GM19328 (cell line): ENCODE measurements around the gene GTF2IRD1.

Experiments
- ATAC-seq: cut with Tn5 transposase; IDR thresholded peaks from one replicate; pipeline ENCODE4 v1.9.1; 2021; ENCODE audit warnings: mild to moderate bottlenecking, moderate library complexity; ENCODE audit not compliant: unreplicated experiment

GTF2IRD1 gene

DNA sequence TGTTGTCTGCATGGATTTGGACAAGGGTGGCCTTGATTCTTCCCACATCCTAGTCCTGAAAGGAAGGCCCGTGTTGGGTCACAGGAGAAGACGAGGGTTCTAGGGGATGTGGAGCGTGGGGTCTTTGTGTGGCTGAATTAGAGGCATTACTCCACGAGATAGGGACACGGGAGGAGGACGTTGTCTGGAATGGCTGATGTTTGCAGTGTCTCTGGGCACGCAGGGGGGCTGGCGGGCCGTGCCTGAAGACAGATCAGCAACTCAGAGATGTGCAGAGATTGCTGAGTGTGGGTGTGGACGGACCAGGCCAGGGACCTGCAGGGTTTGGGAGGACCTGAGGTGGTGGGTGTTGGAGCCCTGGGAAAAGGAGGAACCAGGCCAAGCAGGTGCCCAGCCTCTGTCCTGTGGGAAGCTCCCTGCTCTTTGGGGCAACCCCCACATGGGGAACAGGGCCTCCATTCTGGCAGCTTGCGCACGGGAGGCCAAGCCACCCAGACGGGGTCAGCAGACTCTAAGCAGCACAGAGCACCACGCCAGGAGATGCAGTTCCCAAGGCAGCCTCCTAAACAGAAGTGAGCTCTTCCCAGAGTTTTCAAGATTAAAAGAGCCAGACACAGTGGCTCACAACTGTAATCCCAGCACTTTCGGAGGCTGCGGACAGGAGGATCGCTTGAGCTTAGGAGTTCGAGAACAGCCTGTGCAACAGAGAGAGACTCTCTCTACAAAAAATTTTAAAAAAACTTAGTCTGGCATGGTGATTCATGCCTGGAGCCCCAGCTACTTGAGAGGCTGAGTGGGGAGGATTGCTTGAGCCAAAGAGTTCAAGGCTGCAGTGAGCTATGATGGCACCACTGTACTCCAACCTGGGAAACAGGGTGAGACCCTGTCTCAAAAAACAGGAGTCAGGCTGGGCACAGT, 132.8 kb downstream of the GTF2IRD1 start:
- no peak for ATAC-seq

DNA sequence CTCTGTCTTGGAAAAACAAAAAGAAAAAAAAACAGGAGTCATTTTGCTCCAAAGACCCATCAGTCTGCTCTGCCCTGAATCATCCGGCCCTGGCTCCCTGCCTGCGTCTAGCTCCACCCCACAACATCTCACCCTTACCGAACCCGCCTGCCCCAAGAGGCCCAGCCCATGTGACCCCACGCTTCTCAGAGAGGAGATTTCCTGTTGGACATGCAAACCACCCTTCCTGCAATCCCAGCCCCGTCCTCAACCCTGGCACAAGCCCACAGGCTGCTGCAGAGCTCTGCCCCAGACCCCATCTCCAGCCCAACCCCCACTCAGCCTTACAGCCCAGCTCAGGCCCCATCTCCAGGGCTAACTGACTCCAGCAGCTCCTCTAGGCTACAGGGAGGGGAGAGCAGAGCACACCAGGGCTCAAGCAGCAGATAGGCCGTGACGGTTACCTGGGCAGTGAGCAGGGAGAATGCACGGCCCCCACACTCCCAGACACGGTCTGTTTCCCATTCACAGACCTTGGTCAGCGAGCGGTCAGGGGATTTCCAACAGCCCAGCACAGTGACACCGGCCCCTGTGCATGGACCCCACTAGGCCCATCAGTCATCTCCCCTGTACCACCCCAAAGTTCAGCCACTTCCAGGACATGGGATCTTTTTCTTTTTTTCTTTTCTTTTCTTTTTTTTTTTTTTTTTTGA, 133.9 kb downstream of the GTF2IRD1 start:
- ATAC-seq: no peak

DNA sequence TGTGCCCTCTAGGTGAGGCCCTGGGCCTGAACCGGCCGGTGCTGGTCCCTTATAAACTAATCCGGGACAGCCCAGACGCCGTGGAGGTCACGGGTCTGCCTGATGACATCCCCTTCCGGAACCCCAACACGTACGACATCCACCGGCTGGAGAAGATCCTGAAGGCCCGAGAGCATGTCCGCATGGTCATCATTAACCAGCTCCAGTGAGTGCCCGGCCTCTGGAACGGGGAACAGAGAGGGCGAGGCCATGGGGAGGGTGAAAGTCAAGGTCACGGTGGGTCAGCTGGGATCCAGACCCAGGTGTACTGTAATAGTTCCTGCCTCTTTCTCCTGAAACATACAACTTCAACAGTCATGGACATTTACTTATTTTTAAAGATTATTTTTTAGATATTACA, 137.1 kb downstream of the GTF2IRD1 start:
- ATAC-seq: no peak

DNA sequence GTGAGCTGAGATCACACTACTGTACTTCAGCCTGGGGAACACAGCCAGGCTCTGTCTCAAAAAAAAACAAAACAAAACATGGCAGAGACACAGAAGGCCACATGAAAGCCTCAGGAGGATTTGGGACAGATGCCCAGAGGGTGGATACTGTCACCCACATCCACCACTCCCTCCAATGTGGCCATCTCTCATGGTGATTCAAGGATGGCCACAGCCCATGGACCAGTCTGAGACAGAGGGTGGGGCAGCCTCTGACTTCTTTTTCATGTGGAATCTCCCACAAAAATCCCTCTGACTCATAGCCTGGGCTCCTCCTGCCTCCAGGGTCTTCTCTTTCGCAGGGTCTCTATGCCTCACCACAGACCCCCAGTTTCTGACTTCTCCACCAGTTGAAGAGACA, 144.9 kb downstream of the GTF2IRD1 start:
- no peak for ATAC-seq

DNA sequence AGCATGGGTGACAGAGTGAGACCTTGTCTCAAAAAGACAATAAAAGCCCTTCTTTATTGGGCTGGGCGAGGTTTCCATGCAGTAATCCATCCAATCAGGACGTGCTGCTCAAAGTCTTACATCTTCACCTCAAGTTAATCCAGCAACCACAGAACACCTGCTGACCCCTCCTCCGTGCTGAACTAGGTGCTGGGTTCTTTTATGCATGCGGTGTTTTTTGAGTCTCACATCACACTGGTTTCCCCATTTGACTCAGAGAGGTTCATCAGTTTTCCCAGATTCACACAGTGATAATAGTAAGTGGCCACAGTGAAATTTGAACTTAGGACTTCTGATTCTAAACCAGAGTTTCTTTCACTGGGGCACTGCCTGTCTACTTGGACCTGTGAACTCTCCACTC, 145.5 kb downstream of the GTF2IRD1 start:
- ATAC-seq: no peak

GRCh38 chr7:74604326-74605020, 150.8 kb downstream of the GTF2IRD1 start:
- no peak for ATAC-seq

DNA sequence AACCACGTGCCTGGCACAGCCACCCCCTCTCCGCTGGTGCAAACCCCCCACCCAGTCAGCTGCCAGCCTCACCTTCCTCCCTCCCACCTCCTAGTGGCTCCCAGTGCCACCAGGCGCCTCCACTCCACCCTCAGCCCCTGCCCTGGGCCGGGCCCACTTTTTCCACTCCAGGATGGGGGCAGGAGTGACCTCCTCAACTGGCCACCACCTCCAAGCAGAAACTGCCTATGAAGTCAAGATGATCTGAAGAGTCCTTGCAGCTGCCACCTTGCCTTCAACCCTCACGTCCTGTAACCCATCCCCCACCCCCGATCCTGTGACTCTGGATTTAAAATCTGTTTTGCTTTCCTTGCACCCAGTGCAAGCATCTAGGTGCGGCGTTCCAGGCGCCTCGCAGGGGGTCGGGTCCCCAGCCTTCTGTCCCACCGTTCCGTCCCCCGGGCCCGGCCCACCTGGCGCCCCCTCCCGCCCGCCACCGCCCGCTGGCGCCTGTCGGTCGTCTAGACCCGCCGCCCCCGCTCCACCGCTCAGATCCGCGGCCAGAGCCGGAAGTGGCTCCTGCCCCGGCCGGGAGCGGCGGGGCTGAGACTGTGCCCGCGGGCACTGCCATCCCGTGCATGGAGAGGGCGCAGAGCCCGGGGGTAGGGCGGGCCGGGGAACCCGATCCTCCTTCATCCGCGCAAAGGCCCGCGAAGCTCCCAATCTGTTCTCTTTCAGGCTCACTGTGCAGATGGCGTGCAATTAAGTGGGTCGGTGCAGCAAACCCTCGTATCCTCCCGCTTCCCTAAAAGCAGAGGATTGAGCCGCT, 152.6 kb downstream of the GTF2IRD1 start:
- no peak for ATAC-seq

GRCh38 chr7:74606909-74607510, 153.3 kb downstream of the GTF2IRD1 start:
- ATAC-seq: no peak

DNA sequence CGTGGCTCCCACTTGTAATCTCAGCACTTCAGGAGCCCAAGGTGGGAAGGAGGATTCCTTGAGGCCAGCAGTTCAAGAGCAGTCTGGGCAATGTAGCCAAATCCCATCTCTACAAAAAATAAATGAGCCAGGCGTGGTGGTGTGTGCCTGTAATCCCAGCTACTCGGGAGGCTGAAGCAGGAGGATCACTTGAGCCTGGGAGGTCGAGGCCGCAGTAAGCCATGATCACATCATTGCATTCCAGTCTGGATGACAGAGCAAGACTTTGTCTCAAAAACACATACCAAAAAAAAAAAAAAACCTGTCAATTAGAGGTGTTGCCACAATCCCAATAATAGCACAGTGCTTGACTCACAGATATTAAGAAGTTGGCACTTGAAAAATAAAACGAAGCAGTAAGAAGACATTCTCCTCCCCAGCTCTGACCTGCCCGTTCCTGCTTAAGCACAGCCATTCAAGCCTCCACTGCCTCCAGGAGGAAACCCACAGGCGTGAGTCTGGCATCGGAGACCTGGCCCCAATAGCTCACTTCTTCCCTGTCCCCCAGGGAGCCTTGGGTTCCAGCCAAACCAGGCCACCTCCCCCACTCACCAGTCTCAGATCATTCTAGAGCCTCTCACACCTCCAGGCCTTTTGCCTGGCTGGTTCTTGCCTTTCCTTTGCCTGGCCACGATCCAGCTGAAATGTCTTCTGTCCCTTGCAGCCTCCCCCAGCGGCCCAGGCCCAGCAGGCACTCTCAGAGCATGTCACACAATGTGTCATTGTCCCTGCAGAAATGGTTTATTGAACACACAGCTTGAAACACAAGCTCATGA, 158.5 kb downstream of the GTF2IRD1 start:
- no peak for ATAC-seq

DNA sequence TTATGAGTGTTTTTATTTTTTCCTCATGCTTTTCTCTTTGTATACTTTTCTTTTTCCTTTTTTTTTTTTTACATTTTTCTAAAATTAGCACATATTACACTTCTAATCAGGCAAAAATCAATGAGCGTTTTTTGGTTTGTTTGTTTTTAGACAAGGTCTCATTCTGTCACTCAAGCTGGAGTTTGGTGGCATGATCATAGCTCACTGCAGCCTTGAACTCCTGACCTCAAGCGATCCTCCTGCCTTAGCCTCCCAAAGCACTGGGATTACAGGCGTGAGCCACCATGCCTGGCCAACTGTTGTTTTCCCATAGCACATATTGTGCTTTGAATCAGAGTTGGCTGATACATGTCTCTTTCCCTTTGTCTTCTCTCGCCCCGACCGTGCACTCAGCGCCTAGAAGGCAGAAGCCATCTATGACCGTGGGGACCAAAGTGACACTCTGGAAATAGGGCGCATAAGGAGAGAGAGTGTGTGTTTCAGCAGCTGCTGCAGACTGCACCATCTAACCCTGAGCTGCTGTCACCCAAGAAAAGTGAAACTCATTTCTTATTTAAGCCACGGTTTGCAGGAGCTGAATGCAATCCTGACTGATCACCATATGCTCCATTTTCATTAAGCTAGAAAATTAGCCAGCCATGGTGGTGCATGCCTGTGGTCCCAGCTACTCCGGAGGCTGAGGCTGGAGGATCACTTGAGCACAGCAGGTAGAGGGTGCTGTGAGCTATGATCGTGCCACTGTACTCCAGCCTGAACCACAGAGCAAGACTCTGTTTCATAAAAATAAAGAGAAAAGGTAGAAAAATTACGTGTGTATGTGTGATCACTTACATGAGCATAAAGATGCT, 162.5 kb downstream of the GTF2IRD1 start:
- no peak for ATAC-seq

- ATAC-seq: no peak
Observed at GRCh38 chr7:74617180-74617744, 163.6 kb downstream of the GTF2IRD1 start.

GRCh38 chr7:74619235-74619860, 165.6 kb downstream of the GTF2IRD1 start:
- ATAC-seq: no peak

DNA sequence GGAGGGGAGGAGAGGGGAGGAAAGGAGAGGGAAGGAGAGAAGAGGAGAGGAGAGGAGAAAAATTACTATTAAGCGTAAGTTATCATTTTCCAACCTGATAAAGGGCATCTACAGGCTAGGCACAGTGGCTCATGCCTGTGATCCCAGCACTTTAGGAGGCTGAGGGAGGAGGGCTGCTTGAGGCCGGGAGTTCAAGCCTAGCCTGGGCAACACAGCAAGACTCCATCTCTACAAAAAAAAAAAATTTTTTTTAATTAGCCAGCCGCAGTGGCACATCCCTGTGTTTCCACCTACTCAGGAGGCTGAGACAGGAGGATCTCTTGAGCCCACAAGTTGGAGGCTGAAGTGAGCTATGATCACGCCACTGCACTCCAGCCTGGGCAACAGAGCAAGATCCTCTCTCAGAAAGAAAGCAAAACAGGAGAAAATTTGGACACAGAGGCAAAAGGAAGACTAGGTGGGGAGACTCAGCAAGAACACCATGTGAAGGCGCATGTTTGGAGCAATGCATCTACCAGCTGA, 168.6 kb downstream of the GTF2IRD1 start:
- no peak for ATAC-seq

DNA sequence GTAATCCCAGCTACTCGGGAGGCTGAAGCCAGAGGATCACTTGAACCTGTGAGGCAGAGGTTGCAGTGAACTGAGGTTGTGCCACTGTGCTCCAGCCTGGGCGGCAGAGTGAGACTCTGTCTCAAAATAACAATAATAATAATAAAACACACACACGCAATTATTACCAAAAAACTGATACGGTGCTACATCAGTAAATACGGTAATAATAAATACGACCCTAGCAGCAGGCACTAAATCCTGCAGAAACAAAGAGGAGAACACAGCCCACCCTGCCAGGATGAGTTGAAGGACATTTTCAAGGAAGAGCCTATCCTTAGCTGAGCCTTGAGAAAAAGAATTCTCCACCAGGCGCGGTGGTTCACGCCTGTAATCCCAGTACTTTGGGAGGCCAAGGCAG, 169.4 kb downstream of the GTF2IRD1 start:
- ATAC-seq: no peak

GRCh38 chr7:74625446-74625845, 171.7 kb downstream of the GTF2IRD1 start:
- no peak for ATAC-seq

GRCh38 chr7:74627661-74628411, 174.1 kb downstream of the GTF2IRD1 start:
- ATAC-seq: no peak

- ATAC-seq: no peak
Observed at GRCh38 chr7:74632505-74632904, 178.8 kb downstream of the GTF2IRD1 start.
